ENCODE data around the gene TEX14. TPM values are rescaled to one million over a fixed set of nuclear protein-coding genes. Genes with fewer than 3 reads are reported as not detected.

TEX14 gene
- total and polyA plus RNA-seq, 3 experiments from 2014 or later, result 0.11 to 0.20 TPM; not detected in 1

DNA sequence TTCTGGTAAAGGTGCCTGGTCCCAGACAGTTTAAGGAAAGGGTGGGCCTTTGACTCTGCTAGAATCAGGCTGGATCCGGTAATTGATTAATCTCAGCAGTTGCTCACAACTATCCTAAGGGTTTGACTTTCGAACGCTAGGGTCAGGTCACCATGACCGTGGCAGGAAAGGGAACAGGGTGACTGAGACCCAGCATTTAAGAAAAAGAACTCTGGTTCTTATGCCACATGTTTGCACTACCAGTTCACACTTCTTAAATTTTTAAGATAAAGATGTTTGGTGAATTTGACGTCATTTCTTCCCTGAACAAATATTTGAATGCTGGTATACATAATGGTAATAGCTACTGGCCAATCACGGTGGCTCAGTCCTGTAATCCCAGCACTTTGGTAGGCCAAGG lies 52.2 kb downstream of the TEX14 start:
- Histone ChIP-seq H3K9me3 (ENCODE audit: low read length) (no peaks in the 10 kb centered on the region), H3K4me1 (ENCODE audit: insufficient read depth, low read length) (no peaks in the 10 kb centered on the region), H3K27ac (ENCODE audit: low read depth, low read length) (no peak overlapping the region), H3K27me3 (ENCODE audit: insufficient read depth, low read length, poor library complexity, severe bottlenecking) (no peaks in the 10 kb centered on the region), H3K4me3 (ENCODE audit: low read length) (no peak overlapping the region), H3K36me3 (ENCODE audit: insufficient read depth, low read length) (no peaks in the 10 kb centered on the region)
- ChIA-PET CTCF (interaction anchor here (0.9 kb wide), 1 partner anchor 8 kb away, joined by 4 read pairs; no protein-coding TSS in a partner anchor), POLR2A (interaction anchor here (1.1 kb wide), 1 partner anchor 19 kb away, joined by 3 read pairs; no protein-coding TSS in a partner anchor)
- Mint-ChIP-seq H3K4me3 (no peak overlapping the region), H3K9me3 (no peaks in the 10 kb centered on the region), H3K36me3 (no peaks in the 10 kb centered on the region), H3K27me3 (peaks cover 0 to 3% of the 10 kb centered on the region in 2 donors), H3K4me1 (no peaks in the 10 kb centered on the region), H3K27ac (no peak overlapping the region)
- no peak for DNase-seq

DNA sequence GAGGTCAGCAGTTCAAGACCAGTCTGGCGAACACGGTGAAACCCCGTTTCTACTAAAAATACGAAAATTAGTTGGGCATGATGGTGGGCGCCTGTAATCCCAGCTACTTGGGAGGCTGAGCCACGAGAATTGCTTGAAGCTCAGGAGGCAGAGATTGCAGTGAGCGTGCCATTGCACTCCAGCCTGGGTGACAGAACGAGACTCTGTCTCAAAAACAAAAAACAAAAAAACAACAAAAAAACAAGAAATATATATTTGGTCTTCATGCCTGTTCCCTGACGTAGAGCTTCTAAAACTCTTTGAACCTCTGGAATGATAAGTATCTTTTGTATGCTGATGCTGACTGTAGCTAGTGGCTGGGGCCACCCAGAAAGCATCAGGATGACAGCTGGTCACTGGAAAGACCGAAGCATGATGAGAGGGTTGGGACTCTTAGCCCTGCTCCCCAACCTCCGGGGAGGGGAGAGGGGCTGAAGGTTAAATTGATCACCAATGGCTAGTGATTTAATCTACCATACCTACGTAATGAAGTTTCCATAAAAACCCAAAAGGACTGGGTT lies 54.8 kb downstream of the TEX14 start:
- H3K4me1 ChIP-seq (ENCODE audit: insufficient read depth, low read length), result peaks cover 4% of the 10 kb centered on the region
- peak overlapping the region in 2 of 8 donors; percentile 9 to 36 for H3K27ac Mint-ChIP-seq
- no peak overlapping the region for H3K4me3 Mint-ChIP-seq
- no peaks in the 10 kb centered on the region for H3K9me3 Mint-ChIP-seq
- no peak overlapping the region for H3K27ac ChIP-seq (ENCODE audit: low read depth, low read length)
- POLR2A ChIA-PET, result no interaction called here
- no peaks in the 10 kb centered on the region for H3K27me3 ChIP-seq (ENCODE audit: insufficient read depth, low read length, poor library complexity, severe bottlenecking)
- no peaks in the 10 kb centered on the region for H3K36me3 ChIP-seq (ENCODE audit: insufficient read depth, low read length)
- H3K4me3 ChIP-seq (ENCODE audit: low read length), result no peak overlapping the region
- H3K9me3 ChIP-seq (ENCODE audit: low read length), result no peaks in the 10 kb centered on the region
- CTCF ChIA-PET, result no interaction called here
- no peak for DNase-seq
- H3K4me1 Mint-ChIP-seq, result peaks cover 0 to 3% (median 0%) of the 10 kb centered on the region in 3 donors
- H3K27me3 Mint-ChIP-seq, result peaks cover 0 to 3% of the 10 kb centered on the region in 2 donors
- H3K36me3 Mint-ChIP-seq, result no peaks in the 10 kb centered on the region

DNA sequence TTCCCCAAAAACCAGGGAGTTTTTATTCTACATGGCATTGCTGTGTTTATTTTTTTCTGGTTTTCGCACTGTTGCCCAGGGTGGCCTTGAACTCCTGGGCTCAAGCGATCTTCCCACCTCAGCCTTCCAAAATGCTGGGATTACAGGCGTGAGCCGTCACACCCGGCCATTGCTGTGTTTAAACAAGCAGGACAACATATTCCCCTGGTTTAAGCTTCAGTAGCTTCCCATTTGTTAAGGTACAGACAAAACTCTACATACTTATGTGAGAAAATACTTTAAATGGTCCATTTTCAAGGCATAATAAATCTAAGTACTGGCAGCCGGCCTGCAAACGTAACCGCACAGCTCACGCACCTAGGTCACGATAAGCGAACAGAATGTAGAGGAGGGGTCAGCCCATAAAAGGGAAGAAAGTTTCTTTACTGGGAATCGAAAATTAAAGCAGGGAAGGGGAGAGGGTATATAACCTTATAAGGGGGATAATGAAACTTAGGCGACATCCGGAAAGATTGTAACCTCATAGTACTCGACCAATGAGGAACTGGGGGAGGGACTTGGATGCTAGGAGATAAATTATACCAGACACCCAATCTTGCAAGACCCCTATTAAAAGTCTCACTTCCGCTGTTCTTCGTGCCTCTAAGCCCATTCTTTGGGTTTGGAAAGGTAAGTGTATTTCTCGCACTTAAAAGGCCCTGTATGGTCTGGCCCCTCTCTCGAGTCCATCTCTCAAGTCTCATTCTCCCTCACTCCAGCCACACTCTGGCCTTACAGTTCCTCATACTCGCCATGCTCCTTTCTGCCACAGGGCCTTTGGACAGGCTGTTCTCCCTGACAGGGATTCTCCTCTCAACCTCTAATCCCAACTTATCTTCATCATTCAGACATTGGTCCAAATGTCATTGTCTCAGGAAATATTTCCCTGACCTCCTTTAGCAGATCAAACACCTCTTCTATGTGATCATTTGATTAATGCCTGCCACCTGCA lies 59.2 kb downstream of the TEX14 start:
- POLR2A ChIA-PET, result interaction anchor here (0.6 to 2.2 kb wide), 7 partner anchors 14 to 145 kb away, joined by 3 to 13 read pairs (median 5); partner anchors contain the start of genes HSF5, RAD51C and TEX14
- H3K9me3 Mint-ChIP-seq, result no peaks in the 10 kb centered on the region
- CTCF ChIA-PET, result interaction anchor here (0.9 to 2.9 kb wide), 5 partner anchors 7 to 145 kb away, joined by 3 to 11 read pairs (median 4); partner anchors contain the start of gene HSF5
- Histone ChIP-seq H3K9me3 (ENCODE audit: low read length) (no peaks in the 10 kb centered on the region), H3K36me3 (ENCODE audit: insufficient read depth, low read length) (no peaks in the 10 kb centered on the region), H3K27me3 (ENCODE audit: insufficient read depth, low read length, poor library complexity, severe bottlenecking) (no peaks in the 10 kb centered on the region), H3K4me1 (ENCODE audit: insufficient read depth, low read length) (peaks cover 15% of the 10 kb centered on the region), H3K4me3 (ENCODE audit: low read length) (peak overlapping the region; percentile 47), H3K27ac (ENCODE audit: low read depth, low read length) (peak overlapping the region; percentile 92)
- H3K27ac Mint-ChIP-seq, result peak overlapping the region in 3 of 8 donors; percentile 18 to 74 (median 54)
- no peak for DNase-seq
- H3K4me1 Mint-ChIP-seq, result peaks cover 0 to 8% (median 0%) of the 10 kb centered on the region in 3 donors
- peaks cover 0 to 3% of the 10 kb centered on the region in 2 donors for H3K27me3 Mint-ChIP-seq
- H3K4me3 Mint-ChIP-seq, result peak overlapping the region in 4 of 7 donors; percentile 14 to 39 (median 24)
- no peaks in the 10 kb centered on the region for H3K36me3 Mint-ChIP-seq

DNA sequence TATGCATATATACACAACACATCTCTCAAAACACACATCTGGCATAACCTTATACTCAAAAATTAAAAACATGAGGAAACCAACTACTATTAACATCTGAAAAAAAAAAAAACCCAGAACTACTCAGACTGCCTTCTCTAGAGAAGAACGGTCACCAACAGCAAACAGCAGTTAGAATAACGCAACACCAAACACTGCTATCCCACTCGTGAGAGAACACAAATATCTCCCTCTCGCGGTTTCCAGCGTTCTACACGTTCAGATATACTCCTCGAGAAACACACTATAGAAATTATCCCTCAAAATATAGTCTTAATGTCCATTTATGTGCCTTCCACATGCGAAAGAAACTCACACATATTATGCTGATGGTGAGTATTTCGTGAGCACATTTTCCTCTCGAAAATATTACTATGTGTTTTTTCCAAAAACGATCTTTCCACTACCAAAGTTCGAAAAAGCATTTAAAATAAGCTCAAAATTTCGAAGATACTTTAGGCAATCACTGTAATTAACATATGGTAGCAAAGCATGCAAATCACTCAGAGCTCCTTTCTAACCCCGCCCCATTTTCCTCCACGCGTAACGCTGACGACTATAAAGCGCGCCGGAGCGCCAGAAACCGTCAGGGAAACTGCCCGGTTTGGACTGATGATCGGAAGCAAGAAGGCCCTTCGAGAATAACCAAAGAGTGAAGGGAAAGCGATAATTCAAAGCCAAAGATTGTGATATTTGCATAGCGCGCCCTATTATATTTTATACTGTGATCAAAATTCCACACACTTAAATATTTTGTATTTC lies 60.1 kb downstream of the TEX14 start:
- Mint-ChIP-seq H3K4me3 (no peak overlapping the region), H3K27ac (no peak overlapping the region), H3K27me3 (peaks cover 0 to 3% of the 10 kb centered on the region in 2 donors), H3K4me1 (peaks cover 0 to 8% (median 0%) of the 10 kb centered on the region in 3 donors), H3K36me3 (no peaks in the 10 kb centered on the region), H3K9me3 (no peaks in the 10 kb centered on the region)
- POLR2A ChIA-PET, result interaction anchor here (0.6 to 2.2 kb wide), 10 partner anchors 15 to 144 kb away, joined by 3 to 13 read pairs (median 4); partner anchors contain the start of genes HSF5, RAD51C and TEX14
- Histone ChIP-seq H3K4me3 (ENCODE audit: low read length) (peak overlapping the region; percentile 47), H3K27me3 (ENCODE audit: insufficient read depth, low read length, poor library complexity, severe bottlenecking) (no peaks in the 10 kb centered on the region), H3K9me3 (ENCODE audit: low read length) (no peaks in the 10 kb centered on the region), H3K27ac (ENCODE audit: low read depth, low read length) (peak overlapping the region; percentile 92), H3K4me1 (ENCODE audit: insufficient read depth, low read length) (peaks cover 15% of the 10 kb centered on the region), H3K36me3 (ENCODE audit: insufficient read depth, low read length) (no peaks in the 10 kb centered on the region)
- CTCF ChIA-PET, result interaction anchor here (0.8 to 2.9 kb wide), 6 partner anchors 8 to 144 kb away, joined by 3 to 11 read pairs (median 4); partner anchors contain the start of gene HSF5
- DNase-seq, result peak; percentile 85 to 95 (median 93)

DNA sequence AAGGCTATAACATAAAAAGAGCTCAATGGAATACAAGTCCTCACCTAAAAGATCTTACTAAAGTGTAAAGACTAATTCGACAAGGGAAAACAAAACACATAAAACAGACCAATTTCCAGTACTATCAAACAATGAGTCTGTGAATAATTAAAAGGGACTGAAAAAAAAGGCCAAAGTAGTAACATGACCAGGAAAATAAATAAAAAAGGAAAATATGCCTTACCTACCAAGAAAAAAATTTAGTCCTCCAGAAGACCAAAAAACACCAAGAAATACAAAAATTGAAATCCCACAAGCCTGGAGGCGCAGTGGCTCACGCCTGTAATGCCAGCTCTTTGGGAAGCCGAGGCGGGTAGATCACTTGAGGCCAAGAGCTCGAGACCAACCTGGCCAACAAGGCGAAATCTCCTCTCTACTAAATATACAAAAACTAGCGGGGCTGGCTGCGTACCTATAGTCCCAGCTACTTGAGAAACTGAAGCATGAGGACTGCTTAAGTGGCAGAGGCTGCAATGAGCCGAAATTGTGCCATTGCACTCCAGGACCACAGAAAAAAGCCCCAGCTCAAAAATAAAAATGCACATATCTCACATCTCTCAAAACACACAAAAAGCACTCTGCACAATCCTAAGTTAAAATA lies 60.8 kb downstream of the TEX14 start:
- CTCF ChIA-PET, result interaction anchor here (0.8 to 2.9 kb wide), 2 partner anchors 43 to 112 kb away, joined by 4 to 11 read pairs; no protein-coding TSS in a partner anchor
- peak overlapping the region; percentile 47 for H3K4me3 ChIP-seq (ENCODE audit: low read length)
- H3K4me3 Mint-ChIP-seq, result peak overlapping the region in 3 of 7 donors; percentile 45 to 66 (median 51)

DNA sequence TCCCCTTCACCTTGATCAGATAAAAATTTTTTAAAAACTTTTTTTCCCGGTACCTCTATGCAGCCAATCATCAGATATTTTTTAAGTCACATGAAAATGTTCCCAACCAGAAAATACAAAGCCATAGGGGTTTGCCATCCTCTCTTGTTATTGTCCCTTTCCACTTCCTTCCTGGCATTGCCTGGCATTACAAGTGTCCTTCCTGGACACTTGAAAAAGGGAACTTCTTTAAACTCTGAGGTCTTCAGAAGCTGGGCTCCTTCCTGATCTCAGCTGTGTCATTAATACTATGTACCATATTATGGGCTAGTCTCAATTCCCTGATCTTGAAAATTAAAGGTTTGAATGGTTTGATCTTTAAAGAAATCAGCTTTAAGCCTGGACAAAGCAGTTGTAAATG lies 64.9 kb downstream of the TEX14 start:
- Histone ChIP-seq H3K27me3 (ENCODE audit: insufficient read depth, low read length, poor library complexity, severe bottlenecking) (no peaks in the 10 kb centered on the region), H3K9me3 (ENCODE audit: low read length) (no peaks in the 10 kb centered on the region), H3K4me3 (ENCODE audit: low read length) (no peak overlapping the region), H3K36me3 (ENCODE audit: insufficient read depth, low read length) (no peaks in the 10 kb centered on the region), H3K27ac (ENCODE audit: low read depth, low read length) (no peak overlapping the region), H3K4me1 (ENCODE audit: insufficient read depth, low read length) (peaks cover 10% of the 10 kb centered on the region)
- H3K27ac Mint-ChIP-seq, result no peak overlapping the region
- no peaks in the 10 kb centered on the region for H3K36me3 Mint-ChIP-seq
- DNase-seq, result no peak
- H3K27me3 Mint-ChIP-seq, result peaks cover 0 to 2% of the 10 kb centered on the region in 2 donors
- no peaks in the 10 kb centered on the region for H3K9me3 Mint-ChIP-seq
- H3K4me1 Mint-ChIP-seq, result peaks cover 0 to 5% (median 0%) of the 10 kb centered on the region in 3 donors
- no peak overlapping the region for H3K4me3 Mint-ChIP-seq
- ChIA-PET CTCF (no interaction called here), POLR2A (interaction anchor here (0.6 kb wide), 1 partner anchor 571 kb away, joined by 4 read pairs; no protein-coding TSS in a partner anchor)

More for the DNA sequence above, 60.8 kb downstream of the TEX14 start:
- peak in 3 of 5 donors; percentile 8 to 49 (median 38) for DNase-seq
- POLR2A ChIA-PET, result interaction anchor here (0.6 to 2.2 kb wide), 5 partner anchors 31 to 143 kb away, joined by 3 to 13 read pairs (median 3); partner anchors contain the start of genes HSF5, RAD51C and TEX14
- H3K27me3 Mint-ChIP-seq, result no peaks in the 10 kb centered on the region
- H3K36me3 Mint-ChIP-seq, result no peaks in the 10 kb centered on the region
- Histone ChIP-seq H3K9me3 (ENCODE audit: low read length) (no peaks in the 10 kb centered on the region), H3K27me3 (ENCODE audit: insufficient read depth, low read length, poor library complexity, severe bottlenecking) (no peaks in the 10 kb centered on the region), H3K4me1 (ENCODE audit: insufficient read depth, low read length) (peaks cover 15% of the 10 kb centered on the region), H3K27ac (ENCODE audit: low read depth, low read length) (peak overlapping the region; percentile 92), H3K36me3 (ENCODE audit: insufficient read depth, low read length) (no peaks in the 10 kb centered on the region)
- H3K27ac Mint-ChIP-seq, result peak overlapping the region in 1 of 8 donors; percentile 63
- H3K9me3 Mint-ChIP-seq, result no peaks in the 10 kb centered on the region
- H3K4me1 Mint-ChIP-seq, result peaks cover 0 to 8% (median 0%) of the 10 kb centered on the region in 3 donors

DNA sequence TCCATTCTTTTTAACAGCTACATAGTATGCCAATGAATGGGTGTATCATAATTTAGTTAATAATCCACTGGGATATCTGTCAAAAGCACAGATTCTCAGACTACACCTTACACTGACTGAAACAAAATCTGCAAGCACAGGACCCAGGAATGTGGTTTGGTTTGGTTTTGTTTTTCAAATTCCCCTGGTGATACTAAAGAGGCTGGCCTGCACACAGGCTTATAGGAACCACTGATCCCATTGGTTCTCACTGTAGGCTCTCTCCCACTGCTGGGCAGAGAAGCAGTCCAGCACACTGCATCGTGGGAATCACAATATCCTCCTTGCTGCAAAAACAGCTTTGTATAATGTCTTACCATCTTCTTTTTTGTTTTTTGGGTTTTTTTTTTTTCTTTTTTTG lies 67.1 kb downstream of the TEX14 start:
- Mint-ChIP-seq H3K4me3 (no peak overlapping the region), H3K36me3 (no peaks in the 10 kb centered on the region), H3K9me3 (no peaks in the 10 kb centered on the region), H3K27me3 (peaks cover 0 to 3% of the 10 kb centered on the region in 2 donors), H3K27ac (no peak overlapping the region), H3K4me1 (no peaks in the 10 kb centered on the region)
- Histone ChIP-seq H3K4me1 (ENCODE audit: insufficient read depth, low read length) (no peaks in the 10 kb centered on the region), H3K4me3 (ENCODE audit: low read length) (no peak overlapping the region), H3K36me3 (ENCODE audit: insufficient read depth, low read length) (no peaks in the 10 kb centered on the region), H3K27ac (ENCODE audit: low read depth, low read length) (no peak overlapping the region), H3K27me3 (ENCODE audit: insufficient read depth, low read length, poor library complexity, severe bottlenecking) (no peaks in the 10 kb centered on the region), H3K9me3 (ENCODE audit: low read length) (no peaks in the 10 kb centered on the region)
- no peak for DNase-seq
- ChIA-PET CTCF (no interaction called here), POLR2A (interaction anchor here (0.6 kb wide), 1 partner anchor 703 kb away, joined by 4 read pairs; no protein-coding TSS in a partner anchor)

Measured in CD8-positive, alpha-beta memory T cell (primary cell).